ENCODE results near the gene ETNPPL. TPM values are rescaled to one million over a fixed set of nuclear protein-coding genes. Genes with fewer than 3 reads are reported as not detected.

The ETNPPL gene
- total and polyA plus RNA-seq, 2 donors (not counting 3 experiments of a cell fraction or from before 2014, with no cell fraction given), result not detected

GRCh38 chr4:108709234-108709633 is 53.6 kb downstream of the ETNPPL start:
- BruUV-seq (replicated peaks), result no TSS peak
- TF ChIP-seq GATA2 (IDR thresholded peaks at IDR 0.05; ENCODE audit: insufficient read depth, insufficient read length, low read depth, low read length) (no peak), EZH2 (IDR thresholded peaks at IDR 0.05; ENCODE audit: borderline replicate concordance, low read depth, low read length, severe bottlenecking) (no peak), CTCF (IDR thresholded peaks at IDR 0.05; ENCODE audit: extremely low read depth in 1 of 2, insufficient read depth in 1 of 2, low read depth in 1 of 2, low read length in 2 of 2) (no peak), MYC (IDR thresholded peaks at IDR 0.05; ENCODE audit: low read depth, low read length) (no peak), POLR2AphosphoS5 (IDR thresholded peaks at IDR 0.05; ENCODE audit: insufficient read depth, low read depth, low read length) (no peak), FOS (IDR thresholded peaks at IDR 0.05; ENCODE audit: borderline replicate concordance, insufficient read depth, low read length) (no peak), JUN (IDR thresholded peaks at IDR 0.05; ENCODE audit: borderline replicate concordance, insufficient read depth, insufficient read length, low read depth) (no peak)
- H3K9me1 ChIP-seq (replicated peaks; ENCODE audit: control insufficient read depth, extremely low read depth, insufficient read depth, low read length), result no peaks in the 10 kb centered on the region
- peaks cover 0 to 2% of the 10 kb centered on the region in 2 experiments for H3K27me3 ChIP-seq (ENCODE audit: control insufficient read depth in 2 of 2, insufficient read depth in 2 of 2, low read length in 2 of 2)
- no peaks in the 10 kb centered on the region for H4K20me1 ChIP-seq (replicated peaks; ENCODE audit: control insufficient read depth, extremely low read depth, insufficient read depth, low read length)
- H3K4me3 ChIP-seq (replicated peaks in 1 of 3; ENCODE audit: insufficient read depth in 1 of 3, low read depth in 1 of 3, low read length in 3 of 3), result no peak overlapping the region
- intact Hi-C loops (cut with micrococcal nuclease) (no loop called here), dilution Hi-C loops (cut with MboI; ENCODE audit: extremely low pct_ligation_motif_present, low sequenced_read_pairs) (no loop called here)
- H3K9me3 ChIP-seq (replicated peaks; ENCODE audit: control insufficient read depth, insufficient read depth, low read length), result no peaks in the 10 kb centered on the region
- no peak overlapping the region for H3K9ac ChIP-seq (replicated peaks; ENCODE audit: extremely low read depth, insufficient read depth, low read length)
- FAIRE-seq, result no peak
- POLR2A ChIA-PET, result no interaction called here
- H2AFZ ChIP-seq (ENCODE audit: low read depth, low read length), result no peak overlapping the region
- no peak for DNase-seq (ENCODE audit: low read depth, low spot score)
- no peaks in the 10 kb centered on the region for H3K36me3 ChIP-seq (ENCODE audit: control insufficient read depth in 2 of 2, extremely low read depth in 1 of 2, insufficient read depth in 2 of 2, low read length in 2 of 2)
- no peaks in the 10 kb centered on the region for H3K4me1 ChIP-seq (ENCODE audit: control insufficient read depth, extremely low read depth, insufficient read depth, low read length)
- H3K27ac ChIP-seq (ENCODE audit: insufficient read depth, low read depth, low read length), result no peak overlapping the region
- H3K79me2 ChIP-seq (ENCODE audit: control insufficient read depth, insufficient read depth, low read length), result no peaks in the 10 kb centered on the region
- CTCF ChIA-PET, result no interaction called here
- no peak overlapping the region for H3K4me2 ChIP-seq (ENCODE audit: insufficient read depth, low read length)

Data from endothelial cell of umbilical vein (primary cell).